HepG2 (cell line): ENCODE results near the gene QDPR. TPM values are rescaled to one million over a fixed set of nuclear protein-coding genes. Genes with fewer than 3 reads are reported as not detected.

Source experiments
- ATM ChIP-seq: fragments of 450-650 bp; IDR thresholded peaks from 2 replicates; pipeline ENCODE4 v1.7.1; 2017; ENCODE audit warnings: mild to moderate bottlenecking, borderline replicate concordance
- FOXJ3 ChIP-seq: sonication (generic); formaldehyde crosslinking; IDR thresholded peaks from 2 replicates; pipeline ENCODE4 v1.4.0; 2020; ENCODE audit warnings: missing genetic modification reagents, mild to moderate bottlenecking, borderline replicate concordance
- HNRNPH1 ChIP-seq: fragments of 200-400 bp; formaldehyde crosslinking; optimal IDR thresholded peaks from 2 replicates; pipeline ENCODE3; 2017; ENCODE audit warnings: mild to moderate bottlenecking, low read depth, low read length
- KLF11 ChIP-seq: IDR thresholded peaks from 2 replicates; pipeline ENCODE4 v1.6.1; 2016; ENCODE audit warnings: missing compliant biosample characterization
- MEIS2 ChIP-seq: sonication (generic); formaldehyde crosslinking; IDR thresholded peaks from 2 replicates; pipeline ENCODE4 v1.9.0; 2021; ENCODE audit warnings: mild to moderate bottlenecking, missing genetic modification reagents
- MYC ChIP-seq: sonication (generic); formaldehyde crosslinking; IDR thresholded peaks from 2 replicates; pipeline ENCODE4 v1.9.0; 2021; ENCODE audit warnings: missing genetic modification reagents, borderline replicate concordance
- NBN ChIP-seq: fragments of 450-650 bp; conservative IDR thresholded peaks from 2 replicates; pipeline ENCODE4 v1.6.1; 2017
- NFE2L1 ChIP-seq: sonication (generic); formaldehyde crosslinking; IDR thresholded peaks from 2 replicates; pipeline ENCODE4 v1.4.0; 2020; ENCODE audit warnings: missing genetic modification reagents, mild to moderate bottlenecking, borderline replicate concordance
- SAFB2 ChIP-seq: sonication (generic); formaldehyde crosslinking; IDR thresholded peaks from 2 replicates; pipeline ENCODE4 v1.5.1; 2020; ENCODE audit warnings: missing genetic modification reagents, low read depth, mild to moderate bottlenecking, borderline replicate concordance
- SNRNP70 ChIP-seq: fragments of 200-400 bp; formaldehyde crosslinking; IDR thresholded peaks from 2 replicates; pipeline ENCODE4 v1.6.1; 2017; ENCODE audit warnings: mild to moderate bottlenecking, low read depth, low read length, moderate library complexity
- TSC22D2 ChIP-seq: sonication (generic); formaldehyde crosslinking; IDR thresholded peaks from 2 replicates; pipeline ENCODE4 v1.5.1; 2020; ENCODE audit warnings: missing genetic modification reagents, mild to moderate bottlenecking, borderline replicate concordance
- ZNF10 ChIP-seq: sonication (generic); formaldehyde crosslinking; IDR thresholded peaks from 2 replicates; pipeline ENCODE4 v1.4.0; 2020; ENCODE audit warnings: mild to moderate bottlenecking, low read depth, missing genetic modification reagents, borderline replicate concordance
- ZNF337 ChIP-seq: sonication (generic); formaldehyde crosslinking; IDR thresholded peaks from 2 replicates; pipeline ENCODE4 v1.5.1; 2020; ENCODE audit warnings: missing genetic modification reagents, low read depth, mild to moderate bottlenecking, borderline replicate concordance
- ZNF556 ChIP-seq: sonication (generic); formaldehyde crosslinking; IDR thresholded peaks from 2 replicates; pipeline ENCODE4 v1.4.0; 2020; ENCODE audit warnings: mild to moderate bottlenecking, missing genetic modification reagents, borderline replicate concordance
- ZNF879 ChIP-seq: sonication (generic); formaldehyde crosslinking; IDR thresholded peaks from 2 replicates; pipeline ENCODE4 v1.8.1; 2023; ENCODE audit warnings: missing genetic modification reagents
- polyA plus RNA-seq, 8 experiments: library from polyadenylated mRNA; depleted of rRNA in 3 of 8; stranded (reverse) in 7 of 8; unstranded in 1 of 8; fragments of >200 nt; fragmentation: Illumina TruSeq in 4 of 8; extraction: Trizol in 4 of 8; gene quantifications; 2 replicates each; pipeline versions ENCODE4 v1.2.1 to v1.2.3, GENCODE V29; 2011 to 2016; ENCODE audit warnings: low read depth in 4 of 8, missing spikeins in 1 of 8, mixed read lengths in 1 of 8; ENCODE audit not compliant: insufficient read depth in 1 of 8
- total RNA-seq, 5 experiments: library from RNA; depleted of rRNA; stranded (reverse); fragments of >200 nt; fragmentation: Illumina TruSeq; extraction: Trizol; gene quantifications; 2 replicates each; pipeline ENCODE4 v1.2.3, GENCODE V29; 2016; ENCODE audit warnings: low read depth in 1 of 5
- TF ChIP-seq, protein P1 (sequence below): IDR thresholded peaks from 2 replicates; pipeline ENCODE4 v1.6.1; 2016
- TF ChIP-seq, protein P2 (sequence below): sonication (generic); formaldehyde crosslinking; IDR thresholded peaks from 2 replicates; pipeline ENCODE4 v1.8.0; 2022; ENCODE audit warnings: mild to moderate bottlenecking, missing genetic modification reagents, moderate library complexity
- TF ChIP-seq, protein P3 (sequence below): sonication (generic); formaldehyde crosslinking; IDR thresholded peaks from 2 replicates; pipeline ENCODE4 v1.5.0; 2020; ENCODE audit warnings: missing genetic modification reagents
- TF ChIP-seq, protein P4 (sequence below): sonication (generic); formaldehyde crosslinking; IDR thresholded peaks from 2 replicates; pipeline ENCODE4 v1.4.0; 2020; ENCODE audit warnings: mild to moderate bottlenecking, low read depth, missing genetic modification reagents
- TF ChIP-seq, protein P5 (sequence below): sonication (generic); formaldehyde crosslinking; conservative IDR thresholded peaks from 2 replicates; pipeline ENCODE4 v1.8.0; 2022; ENCODE audit warnings: mild to moderate bottlenecking, moderate library complexity, missing genetic modification reagents
- TF ChIP-seq, protein P6 (sequence below): IDR thresholded peaks from 2 replicates; pipeline ENCODE4 v1.6.1; 2012; ENCODE audit warnings: low read length, improper control_type of control experiment

QDPR gene
- total and polyA plus RNA-seq, 2 of the 13 experiments (the other 11 are each of a cell fraction or from before 2014, with no cell fraction given), result 9.9 to 95.5 TPM

DNA sequence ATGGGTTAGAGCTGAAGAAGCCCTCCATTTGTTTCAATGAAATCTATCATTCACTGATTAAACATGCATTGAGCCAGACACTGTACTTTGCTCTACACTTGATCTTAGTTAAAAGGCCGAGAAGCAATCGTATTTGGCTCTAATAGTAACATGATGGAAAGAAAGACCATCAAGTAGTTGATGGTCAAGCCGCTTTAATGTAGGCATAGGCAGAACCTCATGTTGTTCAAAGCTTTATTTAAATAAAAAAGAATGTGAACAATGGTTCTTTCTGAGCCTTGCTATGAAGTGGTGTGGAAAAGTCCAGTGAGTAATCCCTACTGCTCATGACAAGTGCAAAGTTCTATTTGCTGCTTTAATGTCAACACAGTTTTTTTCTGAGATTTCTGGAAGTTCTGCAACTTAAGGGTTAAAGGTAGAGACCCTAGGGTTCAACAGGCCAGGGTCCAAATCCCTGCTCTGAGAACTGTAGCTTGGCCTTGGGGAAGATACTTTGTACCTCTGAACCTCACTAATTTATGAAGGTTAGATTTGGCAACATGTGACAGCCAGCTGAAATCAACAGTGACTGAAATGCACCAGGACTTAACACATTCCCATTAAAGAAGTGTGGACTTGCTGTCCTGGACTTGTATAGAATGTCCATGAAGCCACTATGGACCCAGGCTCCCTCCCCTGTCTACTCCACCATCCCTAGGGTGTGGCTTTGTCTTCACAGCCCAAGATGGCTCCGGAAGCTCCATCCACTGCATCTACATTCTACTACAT, 47.2 kb upstream of the QDPR start (continued):
- peak; percentile 50; the same call in 1 of the 2 replicates for TF ChIP-seq MYC (CRISPR knock-in tag)
- TF ChIP-seq, protein P1, sequence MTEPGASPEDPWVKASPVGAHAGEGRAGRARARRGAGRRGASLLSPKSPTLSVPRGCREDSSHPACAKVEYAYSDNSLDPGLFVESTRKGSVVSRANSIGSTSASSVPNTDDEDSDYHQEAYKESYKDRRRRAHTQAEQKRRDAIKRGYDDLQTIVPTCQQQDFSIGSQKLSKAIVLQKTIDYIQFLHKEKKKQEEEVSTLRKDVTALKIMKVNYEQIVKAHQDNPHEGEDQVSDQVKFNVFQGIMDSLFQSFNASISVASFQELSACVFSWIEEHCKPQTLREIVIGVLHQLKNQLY (CRISPR knock-in tag), result peak; percentile 90
- no peak; the same call in 1 of the 2 replicates for TF ChIP-seq KLF11 (CRISPR knock-in tag)
- no peak for TF ChIP-seq ATM
- no peak for TF ChIP-seq SNRNP70
- TF ChIP-seq MEIS2 (CRISPR knock-in tag), result peak; percentile 92
- no peak for TF ChIP-seq ZNF10 (CRISPR knock-in tag)
- TF ChIP-seq, protein P2, sequence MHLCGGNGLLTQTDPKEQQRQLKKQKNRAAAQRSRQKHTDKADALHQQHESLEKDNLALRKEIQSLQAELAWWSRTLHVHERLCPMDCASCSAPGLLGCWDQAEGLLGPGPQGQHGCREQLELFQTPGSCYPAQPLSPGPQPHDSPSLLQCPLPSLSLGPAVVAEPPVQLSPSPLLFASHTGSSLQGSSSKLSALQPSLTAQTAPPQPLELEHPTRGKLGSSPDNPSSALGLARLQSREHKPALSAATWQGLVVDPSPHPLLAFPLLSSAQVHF (CRISPR knock-in tag), result no peak
- TF ChIP-seq TSC22D2, result no peak; the same call in 1 of the 2 replicates
- TF ChIP-seq, protein P3, sequence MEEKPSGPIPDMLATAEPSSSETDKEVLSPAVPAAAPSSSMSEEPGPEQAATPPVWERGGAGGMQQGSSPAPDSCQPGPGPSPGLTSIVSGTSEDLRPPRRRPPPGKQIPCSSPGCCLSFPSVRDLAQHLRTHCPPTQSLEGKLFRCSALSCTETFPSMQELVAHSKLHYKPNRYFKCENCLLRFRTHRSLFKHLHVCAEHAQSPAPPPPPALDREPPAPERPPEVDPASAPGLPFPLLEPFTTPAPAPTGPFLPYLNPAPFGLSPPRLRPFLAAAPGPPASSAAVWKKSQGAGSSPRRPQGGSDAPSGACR (CRISPR knock-in tag), result peak; percentile 82; the same call in 1 of the 2 replicates
- TF ChIP-seq ZNF556, result peak; percentile 65; the same call in 1 of the 2 replicates
- TF ChIP-seq, protein P4, sequence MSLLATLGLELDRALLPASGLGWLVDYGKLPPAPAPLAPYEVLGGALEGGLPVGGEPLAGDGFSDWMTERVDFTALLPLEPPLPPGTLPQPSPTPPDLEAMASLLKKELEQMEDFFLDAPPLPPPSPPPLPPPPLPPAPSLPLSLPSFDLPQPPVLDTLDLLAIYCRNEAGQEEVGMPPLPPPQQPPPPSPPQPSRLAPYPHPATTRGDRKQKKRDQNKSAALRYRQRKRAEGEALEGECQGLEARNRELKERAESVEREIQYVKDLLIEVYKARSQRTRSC (CRISPR knock-in tag), result no peak
- TF ChIP-seq HNRNPH1, result no peak
- no peak for TF ChIP-seq ZNF337 (CRISPR knock-in tag)
- TF ChIP-seq ZNF879 (CRISPR knock-in tag), result no peak
- TF ChIP-seq NFE2L1 (CRISPR knock-in tag), result no peak
- TF ChIP-seq SAFB2, result no peak
- peak; percentile 97 for TF ChIP-seq FOXJ3 (CRISPR knock-in tag)
- TF ChIP-seq, protein P5, sequence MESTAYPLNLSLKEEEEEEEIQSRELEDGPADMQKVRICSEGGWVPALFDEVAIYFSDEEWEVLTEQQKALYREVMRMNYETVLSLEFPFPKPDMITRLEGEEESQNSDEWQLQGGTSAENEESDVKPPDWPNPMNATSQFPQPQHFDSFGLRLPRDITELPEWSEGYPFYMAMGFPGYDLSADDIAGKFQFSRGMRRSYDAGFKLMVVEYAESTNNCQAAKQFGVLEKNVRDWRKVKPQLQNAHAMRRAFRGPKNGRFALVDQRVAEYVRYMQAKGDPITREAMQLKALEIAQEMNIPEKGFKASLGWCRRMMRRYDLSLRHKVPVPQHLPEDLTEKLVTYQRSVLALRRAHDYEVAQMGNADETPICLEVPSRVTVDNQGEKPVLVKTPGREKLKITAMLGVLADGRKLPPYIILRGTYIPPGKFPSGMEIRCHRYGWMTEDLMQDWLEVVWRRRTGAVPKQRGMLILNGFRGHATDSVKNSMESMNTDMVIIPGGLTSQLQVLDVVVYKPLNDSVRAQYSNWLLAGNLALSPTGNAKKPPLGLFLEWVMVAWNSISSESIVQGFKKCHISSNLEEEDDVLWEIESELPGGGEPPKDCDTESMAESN (CRISPR knock-in tag), result peak; percentile 86
- TF ChIP-seq NBN, result no peak
- TF ChIP-seq, protein P6, sequence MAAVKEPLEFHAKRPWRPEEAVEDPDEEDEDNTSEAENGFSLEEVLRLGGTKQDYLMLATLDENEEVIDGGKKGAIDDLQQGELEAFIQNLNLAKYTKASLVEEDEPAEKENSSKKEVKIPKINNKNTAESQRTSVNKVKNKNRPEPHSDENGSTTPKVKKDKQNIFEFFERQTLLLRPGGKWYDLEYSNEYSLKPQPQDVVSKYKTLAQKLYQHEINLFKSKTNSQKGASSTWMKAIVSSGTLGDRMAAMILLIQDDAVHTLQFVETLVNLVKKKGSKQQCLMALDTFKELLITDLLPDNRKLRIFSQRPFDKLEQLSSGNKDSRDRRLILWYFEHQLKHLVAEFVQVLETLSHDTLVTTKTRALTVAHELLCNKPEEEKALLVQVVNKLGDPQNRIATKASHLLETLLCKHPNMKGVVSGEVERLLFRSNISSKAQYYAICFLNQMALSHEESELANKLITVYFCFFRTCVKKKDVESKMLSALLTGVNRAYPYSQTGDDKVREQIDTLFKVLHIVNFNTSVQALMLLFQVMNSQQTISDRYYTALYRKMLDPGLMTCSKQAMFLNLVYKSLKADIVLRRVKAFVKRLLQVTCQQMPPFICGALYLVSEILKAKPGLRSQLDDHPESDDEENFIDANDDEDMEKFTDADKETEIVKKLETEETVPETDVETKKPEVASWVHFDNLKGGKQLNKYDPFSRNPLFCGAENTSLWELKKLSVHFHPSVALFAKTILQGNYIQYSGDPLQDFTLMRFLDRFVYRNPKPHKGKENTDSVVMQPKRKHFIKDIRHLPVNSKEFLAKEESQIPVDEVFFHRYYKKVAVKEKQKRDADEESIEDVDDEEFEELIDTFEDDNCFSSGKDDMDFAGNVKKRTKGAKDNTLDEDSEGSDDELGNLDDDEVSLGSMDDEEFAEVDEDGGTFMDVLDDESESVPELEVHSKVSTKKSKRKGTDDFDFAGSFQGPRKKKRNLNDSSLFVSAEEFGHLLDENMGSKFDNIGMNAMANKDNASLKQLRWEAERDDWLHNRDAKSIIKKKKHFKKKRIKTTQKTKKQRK, result no peak
